Astrocyte of the hippocampus (primary cell): ENCODE results near the gene SLC19A1.

Experiments
- DNase-seq: peaks from one replicate; pipeline ENCODE4 v3.0.0; 2011; ENCODE audit warnings: low read depth, low spot score

The SLC19A1 gene

GRCh38 chr21:45558044-45558721 is 15.9 kb upstream of the SLC19A1 start:
- no peak for DNase-seq

GRCh38 chr21:45557616-45558043 is 15.4 kb upstream of the SLC19A1 start:
- no peak for DNase-seq

GRCh38 chr21:45556645-45557615 is 14.7 kb upstream of the SLC19A1 start:
- DNase-seq: no peak

- DNase-seq: no peak
Observed at GRCh38 chr21:45556302-45556644, 14.0 kb upstream of the SLC19A1 start.

- DNase-seq: peak; percentile 89
Observed at GRCh38 chr21:45555557-45556301, 13.5 kb upstream of the SLC19A1 start.

- no peak for DNase-seq
Observed at GRCh38 chr21:45555251-45555556, 13.0 kb upstream of the SLC19A1 start.

- DNase-seq: peak; percentile 90
Observed at GRCh38 chr21:45554477-45555175, 12.4 kb upstream of the SLC19A1 start.

GRCh38 chr21:45552696-45553391 is 10.6 kb upstream of the SLC19A1 start:
- no peak for DNase-seq

GRCh38 chr21:45551783-45552695 is 9.8 kb upstream of the SLC19A1 start:
- no peak for DNase-seq

GRCh38 chr21:45551316-45551715 is 9.1 kb upstream of the SLC19A1 start:
- peak; percentile 68 for DNase-seq

- no peak for DNase-seq
Observed at GRCh38 chr21:45550522-45551210, 8.4 kb upstream of the SLC19A1 start.

- DNase-seq: no peak
Observed at GRCh38 chr21:45549626-45550463, 7.6 kb upstream of the SLC19A1 start.

- DNase-seq: no peak
Observed at GRCh38 chr21:45548711-45549491, 6.7 kb upstream of the SLC19A1 start.

GRCh38 chr21:45547545-45547900 is 5.3 kb upstream of the SLC19A1 start:
- DNase-seq: no peak

- DNase-seq: no peak
Observed at GRCh38 chr21:45546636-45547544, 4.7 kb upstream of the SLC19A1 start.

GRCh38 chr21:45545691-45546531 is 3.7 kb upstream of the SLC19A1 start:
- no peak for DNase-seq
